Stimulated activated naive CD8-positive, alpha-beta T cell treated with anti-CD3 and anti-CD28 coated beads, Interleukin-15, Interleukin-2, amounts not matched to agents 100 ng/mL and 50 ng/mL, for 24 hours (primary cell): Measurements from ENCODE around the gene IL9R.
"Not testable (repeated sequence)": the region's sequence is repeated elsewhere in the genome, so short reads cannot be mapped to it uniquely, and the experiment has no call there.

Experiments
- H3K27ac Mint-ChIP-seq: one replicate; pipeline ENCODE4 v1.8.0; 2021; ENCODE audit warnings: mild to moderate bottlenecking, mixed read lengths
- H3K27me3 Mint-ChIP-seq: one replicate; pipeline ENCODE4 v1.8.0; 2021; ENCODE audit warnings: mixed read lengths
- H3K36me3 Mint-ChIP-seq: one replicate; pipeline ENCODE4 v1.8.0; 2021; ENCODE audit warnings: low read depth, mixed read lengths
- H3K4me1 Mint-ChIP-seq: one replicate; pipeline ENCODE4 v1.8.0; 2021; ENCODE audit warnings: low read depth, mixed read lengths
- H3K4me3 Mint-ChIP-seq: one replicate; pipeline ENCODE4 v1.8.0; 2021; ENCODE audit warnings: mild to moderate bottlenecking, mixed read lengths
- H3K9me3 Mint-ChIP-seq: one replicate; pipeline ENCODE4 v1.8.0; 2021; ENCODE audit warnings: mixed read lengths

The IL9R gene

GRCh38 chrX:156004256-156004655 is 6.8 kb downstream of the IL9R start:
- Mint-ChIP-seq H3K27ac (no peak overlapping the region), H3K27me3 (no peaks in the 10 kb centered on the region), H3K36me3 (no peaks in the 10 kb centered on the region), H3K4me3 (no peak overlapping the region), H3K4me1 (peaks cover 11% of the 10 kb centered on the region), H3K9me3 (no peaks in the 10 kb centered on the region)

- Mint-ChIP-seq H3K27ac (no peak overlapping the region), H3K4me1 (peaks cover 11% of the 10 kb centered on the region)
Measured at GRCh38 chrX:156004740-156005139, 7.2 kb downstream of the IL9R start.

DNA sequence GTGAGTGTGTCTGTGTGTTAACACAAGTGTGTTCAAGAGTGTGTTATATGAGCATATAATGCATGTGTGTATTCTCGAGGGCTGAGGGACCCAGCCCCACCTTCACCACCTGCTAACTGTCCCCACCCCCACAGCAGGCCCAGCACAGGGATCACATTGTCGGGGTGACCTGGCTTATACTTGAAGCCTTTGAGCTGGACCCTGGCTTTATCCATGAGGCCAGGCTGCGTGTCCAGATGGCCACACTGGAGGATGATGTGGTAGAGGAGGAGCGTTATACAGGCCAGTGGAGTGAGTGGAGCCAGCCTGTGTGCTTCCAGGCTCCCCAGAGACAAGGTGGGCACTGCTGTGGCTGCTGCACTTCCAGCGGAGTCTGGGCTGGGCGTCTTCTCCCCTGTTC is 7.6 kb downstream of the IL9R start:
- Mint-ChIP-seq H3K4me1 (peaks cover 11% of the 10 kb centered on the region), H3K27me3 (no peaks in the 10 kb centered on the region), H3K36me3 (no peaks in the 10 kb centered on the region), H3K27ac (no peak overlapping the region), H3K9me3 (no peaks in the 10 kb centered on the region), H3K4me3 (no peak overlapping the region)

More at GRCh38 chrX:156004740-156005139, 7.2 kb downstream of the IL9R start:
- no peak overlapping the region for H3K4me3 Mint-ChIP-seq
- no peaks in the 10 kb centered on the region for H3K27me3 Mint-ChIP-seq
- H3K36me3 Mint-ChIP-seq: no peaks in the 10 kb centered on the region
- H3K9me3 Mint-ChIP-seq: no peaks in the 10 kb centered on the region

- not testable (repeated sequence) for H3K27me3 Mint-ChIP-seq, H3K4me3 Mint-ChIP-seq, H3K9me3 Mint-ChIP-seq, H3K27ac Mint-ChIP-seq, H3K36me3 Mint-ChIP-seq
- H3K4me1 Mint-ChIP-seq: peaks cover 11% of the 10 kb centered on the region
Measured at GRCh38 chrX:156006468-156006867, 9.0 kb downstream of the IL9R start.

- H3K9me3 Mint-ChIP-seq, H3K36me3 Mint-ChIP-seq, H3K4me3 Mint-ChIP-seq, H3K27me3 Mint-ChIP-seq, H3K4me1 Mint-ChIP-seq, H3K27ac Mint-ChIP-seq: not testable (repeated sequence)
Measured at GRCh38 chrX:156008379-156008778, 10.9 kb downstream of the IL9R start.

DNA sequence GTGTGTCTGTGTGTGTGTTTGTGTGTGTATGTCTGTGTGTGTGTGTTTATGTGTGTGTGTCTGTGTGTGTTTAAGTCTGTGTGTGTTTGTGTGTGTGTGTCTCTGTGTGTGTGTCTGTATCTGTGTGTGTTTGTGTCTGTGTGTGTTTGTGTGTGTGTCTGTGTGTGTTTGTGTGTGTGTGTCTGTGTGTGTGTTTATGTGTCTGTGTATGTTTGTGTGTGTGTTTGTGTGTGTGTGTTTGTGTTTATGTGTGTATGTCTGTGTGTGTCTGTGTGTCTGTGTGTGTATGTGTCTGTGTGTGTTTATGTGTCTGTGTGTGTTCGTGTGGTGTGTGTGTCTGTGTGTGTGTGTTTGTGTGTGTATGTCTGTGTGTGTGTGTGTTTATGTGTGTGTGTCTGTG is 11.4 kb downstream of the IL9R start:
- H3K27ac Mint-ChIP-seq: no peak overlapping the region
- H3K9me3 Mint-ChIP-seq: no peaks in the 10 kb centered on the region
- no peaks in the 10 kb centered on the region for H3K27me3 Mint-ChIP-seq
- H3K36me3 Mint-ChIP-seq: no peaks in the 10 kb centered on the region
- H3K4me1 Mint-ChIP-seq: no peaks in the 10 kb centered on the region
- H3K4me3 Mint-ChIP-seq: no peak overlapping the region

GRCh38 chrX:156009691-156010090 is 12.2 kb downstream of the IL9R start:
- H3K27ac Mint-ChIP-seq, H3K9me3 Mint-ChIP-seq, H3K4me1 Mint-ChIP-seq, H3K36me3 Mint-ChIP-seq, H3K27me3 Mint-ChIP-seq, H3K4me3 Mint-ChIP-seq: not testable (repeated sequence)

DNA sequence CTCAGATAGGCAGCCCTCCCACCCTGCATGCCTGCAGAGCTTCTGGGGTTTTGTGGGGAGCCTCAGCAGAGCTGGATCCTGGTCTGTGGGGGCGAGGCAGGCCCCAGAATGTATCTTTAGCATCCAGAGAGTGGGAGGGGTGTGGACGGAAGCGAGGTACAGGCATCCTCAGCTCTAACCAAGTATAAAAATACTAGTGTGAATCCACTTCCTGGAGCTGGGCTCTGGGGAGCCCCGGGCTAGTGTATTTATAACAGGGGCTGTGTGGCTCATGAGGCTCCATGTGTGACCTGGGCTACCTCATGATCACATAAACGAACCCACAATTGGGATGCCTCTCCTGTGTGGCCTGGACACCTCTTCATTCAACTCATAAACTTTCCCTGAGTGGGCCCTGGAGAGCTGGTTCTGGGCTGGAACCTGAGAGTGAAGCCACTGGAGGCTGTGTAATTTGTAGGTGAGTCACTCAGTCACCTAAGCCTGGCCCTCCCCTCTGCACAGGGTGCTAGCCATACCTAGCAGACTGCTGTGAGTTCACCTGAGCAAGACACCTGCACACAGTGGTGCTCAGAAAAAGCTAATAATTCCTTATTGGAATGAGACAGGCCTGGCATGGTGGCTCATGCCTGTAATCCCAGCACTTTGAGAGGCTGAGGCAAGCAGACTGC is 15.9 kb downstream of the IL9R start:
- H3K9me3 Mint-ChIP-seq, H3K4me1 Mint-ChIP-seq, H3K36me3 Mint-ChIP-seq, H3K27ac Mint-ChIP-seq, H3K27me3 Mint-ChIP-seq, H3K4me3 Mint-ChIP-seq: not testable (repeated sequence)

DNA sequence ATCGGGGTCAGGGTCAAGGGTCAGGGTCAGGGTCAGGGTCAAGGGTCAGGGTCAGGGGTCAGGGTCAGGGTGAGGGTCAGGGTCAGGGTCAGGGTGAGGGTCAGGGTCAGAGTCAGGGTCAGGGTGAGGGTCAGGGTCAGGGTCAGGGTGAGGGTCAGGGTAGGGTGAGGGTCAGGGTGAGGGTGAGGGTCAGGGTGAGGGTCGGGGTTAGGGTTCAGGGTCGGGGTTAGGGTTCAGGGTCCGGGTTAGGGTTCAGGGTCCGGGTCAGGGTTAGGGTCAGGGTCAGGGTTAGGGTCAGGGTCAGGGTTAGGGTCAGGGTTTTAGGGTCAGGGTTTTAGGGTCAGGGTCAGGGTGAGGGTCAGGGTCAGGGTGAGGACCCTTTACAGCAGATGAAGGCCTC is 22.4 kb downstream of the IL9R start:
- not testable (repeated sequence) for H3K9me3 Mint-ChIP-seq, H3K36me3 Mint-ChIP-seq, H3K4me1 Mint-ChIP-seq, H3K27me3 Mint-ChIP-seq, H3K4me3 Mint-ChIP-seq, H3K27ac Mint-ChIP-seq

- not testable (repeated sequence) for H3K4me3 Mint-ChIP-seq, H3K27ac Mint-ChIP-seq, H3K9me3 Mint-ChIP-seq, H3K36me3 Mint-ChIP-seq, H3K4me1 Mint-ChIP-seq, H3K27me3 Mint-ChIP-seq
Measured at GRCh38 chrX:156023002-156023401, 25.5 kb downstream of the IL9R start.

GRCh38 chrX:156024949-156025492 is 27.5 kb downstream of the IL9R start:
- H3K4me1 Mint-ChIP-seq: not testable (repeated sequence)

GRCh38 chrX:156028653-156029237 is 31.2 kb downstream of the IL9R start:
- H3K9me3 Mint-ChIP-seq, H3K4me1 Mint-ChIP-seq, H3K36me3 Mint-ChIP-seq, H3K27ac Mint-ChIP-seq, H3K27me3 Mint-ChIP-seq, H3K4me3 Mint-ChIP-seq: not testable (repeated sequence)

More at GRCh38 chrX:156024949-156025492, 27.5 kb downstream of the IL9R start:
- not testable (repeated sequence) for H3K36me3 Mint-ChIP-seq, H3K27me3 Mint-ChIP-seq, H3K9me3 Mint-ChIP-seq, H3K4me3 Mint-ChIP-seq, H3K27ac Mint-ChIP-seq

GRCh38 chrX:156029296-156029695 is 31.8 kb downstream of the IL9R start:
- not testable (repeated sequence) for H3K4me3 Mint-ChIP-seq, H3K27me3 Mint-ChIP-seq, H3K27ac Mint-ChIP-seq, H3K9me3 Mint-ChIP-seq, H3K36me3 Mint-ChIP-seq, H3K4me1 Mint-ChIP-seq

GRCh38 chrX:156029707-156030442 is 32.4 kb downstream of the IL9R start:
- H3K27ac Mint-ChIP-seq, H3K36me3 Mint-ChIP-seq, H3K4me3 Mint-ChIP-seq, H3K4me1 Mint-ChIP-seq, H3K27me3 Mint-ChIP-seq, H3K9me3 Mint-ChIP-seq: not testable (repeated sequence)

DNA sequence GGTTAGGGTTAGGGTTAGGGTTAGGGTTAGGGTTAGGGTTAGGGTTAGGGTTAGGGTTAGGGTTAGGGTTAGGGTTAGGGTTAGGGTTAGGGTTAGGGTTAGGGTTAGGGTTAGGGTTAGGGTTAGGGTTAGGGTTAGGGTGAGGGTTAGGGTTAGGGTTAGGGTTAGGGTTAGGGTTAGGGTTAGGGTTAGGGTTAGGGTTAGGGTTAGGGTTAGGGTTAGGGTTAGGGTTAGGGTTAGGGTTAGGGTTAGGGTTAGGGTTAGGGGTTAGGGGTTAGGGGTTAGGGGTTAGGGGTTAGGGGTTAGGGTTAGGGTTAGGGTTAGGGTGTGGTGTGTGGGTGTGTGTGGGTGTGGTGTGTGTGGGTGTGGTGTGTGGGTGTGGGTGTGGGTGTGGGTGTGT is 33.0 kb downstream of the IL9R start:
- not testable (repeated sequence) for H3K36me3 Mint-ChIP-seq, H3K4me1 Mint-ChIP-seq, H3K27ac Mint-ChIP-seq, H3K4me3 Mint-ChIP-seq, H3K9me3 Mint-ChIP-seq, H3K27me3 Mint-ChIP-seq
